ENCODE measurements around the gene AKAP5. TPM values are rescaled to one million over a fixed set of nuclear protein-coding genes. Genes with fewer than 3 reads are reported as not detected.
A peak's percentile ranks its signal among the peaks of the same experiment; 100 is the strongest.

AKAP5 gene
- total and polyA plus RNA-seq, 2 of the 8 experiments (the other 6 are each of a cell fraction or from before 2014, with no cell fraction given), result 0.50 to 3.8 TPM

GRCh38 chr14:64465831-64466554, 694 bp downstream of the AKAP5 start:
- Histone ChIP-seq H2BK5ac (ENCODE audit: low read depth, low read length) (no peak overlapping the region), H3K9ac (replicated peaks in 1 of 4; ENCODE audit: extremely low read depth in 1 of 4, low read depth in 3 of 4, low read length in 3 of 4) (peak overlapping the region in 3 of 4 experiments; percentile 26 to 40 (median 39); a peak in 4 of 7 replicates), H3K4me2 (ENCODE audit: insufficient read depth in 1 of 2, low read depth in 2 of 2, low read length in 2 of 2) (peak overlapping the region; percentile 85 to 89), H3K4me3 (ENCODE audit: extremely low read depth in 1 of 4, insufficient read depth in 2 of 4, low read depth in 3 of 4, low read length in 4 of 4) (peak overlapping the region; percentile 51 to 70 (median 63)), H3K23me2 (ENCODE audit: low read depth, low read length) (peaks cover 13% of the 10 kb centered on the region), H2AK5ac (ENCODE audit: low read depth, low read length) (no peak overlapping the region), H3K18ac (ENCODE audit: extremely low read depth, low read length) (no peak overlapping the region; the same call in 1 of the 2 replicates), H3K56ac (replicated peaks; ENCODE audit: insufficient read length, low read depth, low read length) (no peak overlapping the region), H4K5ac (ENCODE audit: insufficient read length, low read depth, low read length) (no peak overlapping the region), H3K27ac (ENCODE audit: low read depth, low read length) (no peak overlapping the region), H3K27me3 (replicated peaks in 1 of 4; ENCODE audit: control insufficient read depth in 3 of 4, extremely low read depth in 1 of 4, insufficient read depth in 3 of 4, low read length in 3 of 4) (no peaks in the 10 kb centered on the region), H4K8ac (ENCODE audit: extremely low read depth, insufficient read depth, low read length) (no peak overlapping the region), H2BK120ac (replicated peaks; ENCODE audit: low read depth, low read length) (no peak overlapping the region), H3K9me3 (ENCODE audit: insufficient read depth in 2 of 2, low read depth in 1 of 2, low read length in 1 of 2) (no peaks in the 10 kb centered on the region), H4K91ac (replicated peaks; ENCODE audit: insufficient read length, low read length) (no peak overlapping the region), H3K79me2 (ENCODE audit: control insufficient read depth in 1 of 2, insufficient read depth in 2 of 2, low read length in 2 of 2) (no peaks in the 10 kb centered on the region), H3K23ac (ENCODE audit: insufficient read length) (no peak overlapping the region), H3K36me3 (ENCODE audit: control insufficient read depth in 2 of 4, insufficient read depth in 4 of 4, low read length in 3 of 4) (peaks cover 0 to 3% (median 0%) of the 10 kb centered on the region in 4 experiments; a peak in 1 of 8 replicates), H2BK20ac (ENCODE audit: low read length) (no peak overlapping the region), H3K14ac (ENCODE audit: insufficient read length) (no peak overlapping the region), H3K4me1 (replicated peaks in 1 of 4; ENCODE audit: control insufficient read depth in 3 of 4, insufficient read depth in 4 of 4, low read length in 3 of 4) (peaks cover 0 to 6% (median 4%) of the 10 kb centered on the region in 4 experiments; a peak in 4 of 7 replicates), H4K20me1 (replicated peaks in 1 of 2; ENCODE audit: control insufficient read depth in 1 of 2, insufficient read depth in 2 of 2, low read length in 2 of 2) (peaks cover 2 to 4% of the 10 kb centered on the region in 2 experiments), H2BK12ac (ENCODE audit: low read depth, low read length) (no peak overlapping the region), H2BK15ac (ENCODE audit: low read length) (no peak overlapping the region), H2AFZ (ENCODE audit: low read length) (peak overlapping the region; percentile 10; the same call in 1 of the 2 replicates), H3K79me1 (ENCODE audit: low read depth, low read length) (no peaks in the 10 kb centered on the region), H3K4ac (replicated peaks; ENCODE audit: insufficient read length, low read depth, low read length) (no peak overlapping the region)
- ChIA-PET POLR2A (ENCODE audit: partially characterized antibody) (interaction anchor here (0.6 to 6.1 kb wide), 8 partner anchors 8 to 128 kb away, joined by 3 to 52 read pairs (median 5); partner anchors contain the start of genes MTHFD1, ZBTB1 and ZBTB25), CTCF (ENCODE audit: partially characterized antibody) (interaction anchor here (0.6 to 2.0 kb wide), 14 partner anchors 9 to 170 kb away, joined by 3 to 6 read pairs (median 3); no protein-coding TSS in a partner anchor)
- no peak for FAIRE-seq
- DNase-seq (ENCODE audit: low read depth in 1 of 2, low spot score in 2 of 2), result no peak
- 18% methylated on average over 15 of the region's 15 CpGs; no CpG with 5 or more reads in 1 of the 2 experiments for WGBS, 2 experiments (ENCODE audit: extremely low coverage in 1 of 2, insufficient coverage in 1 of 2, insufficient read length in 1 of 2, insufficient replicate concordance in 2 of 2, low coverage in 1 of 2, low lambda C conversion rate in 2 of 2, missing lambda C conversion rate in 1 of 2)
- TF ChIP-seq KDM1A (IDR thresholded peaks at IDR 0.05; ENCODE audit: borderline replicate concordance, low read length), result no peak
- TF ChIP-seq ZNF274 (IDR thresholded peaks at IDR 0.05; ENCODE audit: borderline replicate concordance, extremely low read depth, low read length), result no peak
- peak in 1 of 2 experiments; percentile 36; a peak in 1 of 4 replicates for TF ChIP-seq SIN3A (conservative IDR thresholded peaks at IDR 0.05 in 1 of 2, IDR thresholded peaks at IDR 0.05 in 1 of 2; ENCODE audit: low read depth in 1 of 2, low read length in 2 of 2)
- no peak for TF ChIP-seq CBX5 (IDR thresholded peaks at IDR 0.05; ENCODE audit: low read depth, low read length)
- TF ChIP-seq TAF7 (optimal IDR thresholded peaks at IDR 0.05; ENCODE audit: borderline replicate concordance, low read depth, low read length), result no peak
- peak; percentile 67 for TF ChIP-seq ASH2L (IDR thresholded peaks at IDR 0.05; ENCODE audit: low read length)
- TF ChIP-seq PHF8 (conservative IDR thresholded peaks at IDR 0.05; ENCODE audit: low read depth, low read length), result no peak
- no peak for TF ChIP-seq SAP30 (IDR thresholded peaks at IDR 0.05; ENCODE audit: insufficient read depth, insufficient replicate concordance, low read length)
- no peak for TF ChIP-seq SUZ12 (IDR thresholded peaks at IDR 0.05; ENCODE audit: low read length)
- TF ChIP-seq POLR2A (IDR thresholded peaks at IDR 0.05; ENCODE audit: control extremely low read depth in 1 of 2, low read depth in 2 of 2, low read length in 2 of 2), result no peak
- TF ChIP-seq MAFK (IDR thresholded peaks at IDR 0.05; ENCODE audit: low read depth, low read length), result no peak
- TF ChIP-seq RFX5 (IDR thresholded peaks at IDR 0.05; ENCODE audit: borderline replicate concordance, low read depth, low read length), result no peak
